OCI-M1 (cell line): ENCODE results near the gene TLR9.

Experiments used
- DNase-seq: peaks from one replicate; lab custom pipeline; 2025; lab: John Stamatoyannopoulos, UW

TLR9 gene

GRCh38 chr3:52246728-52247408 is 21.4 kb upstream of the TLR9 start:
- DNase-seq: no peak

- DNase-seq: no peak
Observed at GRCh38 chr3:52246264-52246620, 20.8 kb upstream of the TLR9 start.

- DNase-seq: peak; percentile 28
Observed at GRCh38 chr3:52245322-52246263, 20.1 kb upstream of the TLR9 start, which contains the start of gene PPM1M. Gene PPM1M, plus strand, starts transcription at chr3:52245759. Its CDS starts 66 bp downstream, at chr3:52245825.

GRCh38 chr3:52243791-52244628 is 18.6 kb upstream of the TLR9 start:
- DNase-seq: peak; percentile 63

- peak; percentile 19 for DNase-seq
Observed at GRCh38 chr3:52242039-52242438, 16.6 kb upstream of the TLR9 start.

GRCh38 chr3:52240886-52241370 is 15.5 kb upstream of the TLR9 start:
- no peak for DNase-seq

- peak; percentile 98 for DNase-seq
Observed at GRCh38 chr3:52240059-52240885, 14.8 kb upstream of the TLR9 start.

GRCh38 chr3:52238761-52239701 is 13.6 kb upstream of the TLR9 start, which contains the start of gene TWF2:
Gene TWF2, minus strand, starts transcription at chr3:52239158. Its CDS starts 142 bp downstream, at chr3:52239016.
- DNase-seq: peak; percentile 90

- peak; percentile 64 for DNase-seq
Observed at GRCh38 chr3:52238193-52238760, 12.8 kb upstream of the TLR9 start.

- DNase-seq: peak; percentile 73
Observed at GRCh38 chr3:52237657-52238172, 12.3 kb upstream of the TLR9 start.

- no peak for DNase-seq
Observed at GRCh38 chr3:52237006-52237656, 11.7 kb upstream of the TLR9 start.

GRCh38 chr3:52236424-52236886 is 11.0 kb upstream of the TLR9 start:
- DNase-seq: no peak

- no peak for DNase-seq
Observed at GRCh38 chr3:52234516-52235447, 9.3 kb upstream of the TLR9 start.

GRCh38 chr3:52233968-52234367 is 8.5 kb upstream of the TLR9 start:
- no peak for DNase-seq

- DNase-seq: no peak
Observed at GRCh38 chr3:52233108-52233591, 7.7 kb upstream of the TLR9 start.

- DNase-seq: no peak
Observed at GRCh38 chr3:52232279-52233107, 7.0 kb upstream of the TLR9 start.
